Measurements from ENCODE around the gene FKBP1A. TPM values are rescaled to one million over a fixed set of nuclear protein-coding genes. Genes with fewer than 3 reads are reported as not detected.

Gene FKBP1A
- total and polyA plus RNA-seq, 2 experiments from 2014 or later, result 99.5 to 161 TPM

DNA sequence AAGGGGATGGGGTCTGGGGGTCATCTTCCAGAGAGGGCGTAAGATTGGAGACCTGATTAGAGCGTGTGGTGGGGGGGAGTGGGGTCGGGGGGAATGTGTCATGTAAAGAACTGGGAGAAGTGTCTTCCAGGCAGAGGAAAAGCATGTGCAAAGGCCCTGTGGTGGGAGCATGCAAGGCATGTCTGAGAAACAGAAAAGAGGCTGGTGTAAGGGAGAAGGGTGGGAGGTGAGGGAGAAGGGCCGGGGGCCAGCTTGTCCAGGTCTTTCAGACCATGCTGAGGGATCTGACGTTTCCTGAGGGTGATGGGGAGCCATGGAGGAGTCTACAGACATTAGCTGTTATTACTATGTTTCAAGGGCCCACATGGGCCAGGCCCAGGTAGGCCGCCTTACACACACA, 30.4 kb upstream of the FKBP1A start:
- no peaks in the 10 kb centered on the region for H3K4me1 ChIP-seq (ENCODE audit: insufficient read depth)
- H3K9me3 ChIP-seq (ENCODE audit: low read depth), result no peaks in the 10 kb centered on the region
- no peak overlapping the region for H3K4me3 ChIP-seq
- DNase-seq (ENCODE audit: low spot score), result no peak
- no peak overlapping the region for H2AFZ ChIP-seq
- H3K79me2 ChIP-seq, result no peaks in the 10 kb centered on the region
- WGBS (ENCODE audit: low lambda C conversion rate, missing lambda C conversion rate), result 94% methylated on average over 5 of the region's 6 CpGs
- no peaks in the 10 kb centered on the region for H3K27me3 ChIP-seq
- H3K27ac ChIP-seq, result no peak overlapping the region
- no peak overlapping the region for H3K4me2 ChIP-seq
- no peaks in the 10 kb centered on the region for H3K36me3 ChIP-seq (replicated peaks; ENCODE audit: insufficient read depth, low read depth)
- no peak for TF ChIP-seq EZH2 (IDR thresholded peaks at IDR 0.05; ENCODE audit: borderline replicate concordance)
- TF ChIP-seq, protein P1, sequence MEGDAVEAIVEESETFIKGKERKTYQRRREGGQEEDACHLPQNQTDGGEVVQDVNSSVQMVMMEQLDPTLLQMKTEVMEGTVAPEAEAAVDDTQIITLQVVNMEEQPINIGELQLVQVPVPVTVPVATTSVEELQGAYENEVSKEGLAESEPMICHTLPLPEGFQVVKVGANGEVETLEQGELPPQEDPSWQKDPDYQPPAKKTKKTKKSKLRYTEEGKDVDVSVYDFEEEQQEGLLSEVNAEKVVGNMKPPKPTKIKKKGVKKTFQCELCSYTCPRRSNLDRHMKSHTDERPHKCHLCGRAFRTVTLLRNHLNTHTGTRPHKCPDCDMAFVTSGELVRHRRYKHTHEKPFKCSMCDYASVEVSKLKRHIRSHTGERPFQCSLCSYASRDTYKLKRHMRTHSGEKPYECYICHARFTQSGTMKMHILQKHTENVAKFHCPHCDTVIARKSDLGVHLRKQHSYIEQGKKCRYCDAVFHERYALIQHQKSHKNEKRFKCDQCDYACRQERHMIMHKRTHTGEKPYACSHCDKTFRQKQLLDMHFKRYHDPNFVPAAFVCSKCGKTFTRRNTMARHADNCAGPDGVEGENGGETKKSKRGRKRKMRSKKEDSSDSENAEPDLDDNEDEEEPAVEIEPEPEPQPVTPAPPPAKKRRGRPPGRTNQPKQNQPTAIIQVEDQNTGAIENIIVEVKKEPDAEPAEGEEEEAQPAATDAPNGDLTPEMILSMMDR (IDR thresholded peaks at IDR 0.05; ENCODE audit: poor library complexity), result no peak
- TF ChIP-seq EZH2phosphoT487 (IDR thresholded peaks at IDR 0.05; ENCODE audit: low read depth, severe bottlenecking, unreplicated experiment), result no peak
- no peaks in the 10 kb centered on the region for H4K20me1 ChIP-seq (ENCODE audit: insufficient read depth, poor library complexity, severe bottlenecking)
- no peaks in the 10 kb centered on the region for H3K9me2 ChIP-seq (replicated peaks; ENCODE audit: insufficient read depth)

GRCh38 chr20:1422753-1423152, 29.9 kb upstream of the FKBP1A start:
- H3K36me3 ChIP-seq (replicated peaks; ENCODE audit: insufficient read depth, low read depth), result no peaks in the 10 kb centered on the region
- H3K9me3 ChIP-seq (ENCODE audit: low read depth), result no peaks in the 10 kb centered on the region
- no peaks in the 10 kb centered on the region for H3K9me2 ChIP-seq (replicated peaks; ENCODE audit: insufficient read depth)
- H3K4me1 ChIP-seq (ENCODE audit: insufficient read depth), result no peaks in the 10 kb centered on the region
- TF ChIP-seq EZH2 (IDR thresholded peaks at IDR 0.05; ENCODE audit: borderline replicate concordance) (no peak), EZH2phosphoT487 (IDR thresholded peaks at IDR 0.05; ENCODE audit: low read depth, severe bottlenecking, unreplicated experiment) (no peak)
- TF ChIP-seq, protein P1 (IDR thresholded peaks at IDR 0.05; ENCODE audit: poor library complexity), result no peak
- WGBS (ENCODE audit: low lambda C conversion rate, missing lambda C conversion rate), result 52% methylated on average over 3 of the region's 3 CpGs
- no peak overlapping the region for H3K4me3 ChIP-seq
- no peak overlapping the region for H3K4me2 ChIP-seq
- H2AFZ ChIP-seq, result no peak overlapping the region
- DNase-seq (ENCODE audit: low spot score), result no peak
- H4K20me1 ChIP-seq (ENCODE audit: insufficient read depth, poor library complexity, severe bottlenecking), result no peaks in the 10 kb centered on the region
- H3K27me3 ChIP-seq, result no peaks in the 10 kb centered on the region
- no peaks in the 10 kb centered on the region for H3K79me2 ChIP-seq
- no peak overlapping the region for H3K27ac ChIP-seq

DNA sequence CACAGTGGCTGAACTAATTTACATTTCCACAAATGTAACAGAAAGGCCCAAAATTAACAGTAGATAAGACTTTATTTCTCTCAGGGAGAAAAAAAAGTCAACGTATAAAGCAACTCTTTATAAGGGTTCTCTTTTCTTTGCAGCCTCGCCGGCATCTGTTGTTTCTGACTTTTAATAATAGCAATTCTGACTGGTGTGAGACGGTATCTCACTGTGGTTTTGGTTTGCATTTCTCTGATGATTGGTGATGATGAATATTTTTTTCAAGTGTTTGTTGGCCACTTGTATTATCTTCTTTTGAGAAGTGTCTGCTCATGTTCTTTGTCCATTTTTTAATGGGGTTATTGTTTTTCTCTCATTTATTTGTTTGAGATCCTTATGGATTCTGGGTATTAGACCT, 27.2 kb upstream of the FKBP1A start:
- WGBS (ENCODE audit: low lambda C conversion rate, missing lambda C conversion rate), result 98% methylated on average over 4 of the region's 4 CpGs
- H2AFZ ChIP-seq, result no peak overlapping the region
- H3K9me2 ChIP-seq (replicated peaks; ENCODE audit: insufficient read depth), result no peaks in the 10 kb centered on the region
- no peaks in the 10 kb centered on the region for H3K4me1 ChIP-seq (ENCODE audit: insufficient read depth)
- H3K9me3 ChIP-seq (ENCODE audit: low read depth), result no peaks in the 10 kb centered on the region
- H3K36me3 ChIP-seq (replicated peaks; ENCODE audit: insufficient read depth, low read depth), result no peaks in the 10 kb centered on the region
- H3K27ac ChIP-seq, result no peak overlapping the region
- H3K27me3 ChIP-seq, result no peaks in the 10 kb centered on the region
- no peak for DNase-seq (ENCODE audit: low spot score)
- H4K20me1 ChIP-seq (ENCODE audit: insufficient read depth, poor library complexity, severe bottlenecking), result no peaks in the 10 kb centered on the region
- no peaks in the 10 kb centered on the region for H3K79me2 ChIP-seq
- no peak overlapping the region for H3K4me3 ChIP-seq
- TF ChIP-seq, protein P1 (IDR thresholded peaks at IDR 0.05; ENCODE audit: poor library complexity), result no peak
- TF ChIP-seq EZH2 (IDR thresholded peaks at IDR 0.05; ENCODE audit: borderline replicate concordance) (no peak), EZH2phosphoT487 (IDR thresholded peaks at IDR 0.05; ENCODE audit: low read depth, severe bottlenecking, unreplicated experiment) (no peak)
- no peak overlapping the region for H3K4me2 ChIP-seq

DNA sequence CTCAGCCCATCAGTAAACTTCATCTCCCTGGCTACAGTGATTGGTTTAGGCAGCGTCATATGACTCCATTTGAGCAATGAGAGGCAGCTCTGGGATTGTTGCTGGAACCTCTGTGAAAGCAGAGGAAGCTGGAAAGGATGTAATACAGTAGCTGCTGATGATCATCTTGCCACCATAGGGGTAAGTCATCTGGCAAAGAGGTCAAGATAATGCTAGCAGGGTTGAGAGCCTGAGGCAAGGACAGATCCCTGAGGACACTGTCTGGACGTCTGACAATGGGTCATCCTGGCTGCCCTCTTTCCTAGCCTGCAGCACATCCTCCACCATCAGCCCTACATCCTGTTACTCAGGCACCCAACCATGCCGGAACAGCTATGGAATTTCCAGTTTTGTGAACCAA, 25.5 kb upstream of the FKBP1A start:
- no peaks in the 10 kb centered on the region for H3K79me2 ChIP-seq
- H3K4me2 ChIP-seq, result no peak overlapping the region
- H2AFZ ChIP-seq, result no peak overlapping the region
- 60% methylated on average over 3 of the region's 3 CpGs for WGBS (ENCODE audit: low lambda C conversion rate, missing lambda C conversion rate)
- no peaks in the 10 kb centered on the region for H3K27me3 ChIP-seq
- no peaks in the 10 kb centered on the region for H3K9me2 ChIP-seq (replicated peaks; ENCODE audit: insufficient read depth)
- H3K9me3 ChIP-seq (ENCODE audit: low read depth), result no peaks in the 10 kb centered on the region
- H3K36me3 ChIP-seq (replicated peaks; ENCODE audit: insufficient read depth, low read depth), result no peaks in the 10 kb centered on the region
- no peak overlapping the region for H3K4me3 ChIP-seq
- TF ChIP-seq, protein P1 (IDR thresholded peaks at IDR 0.05; ENCODE audit: poor library complexity), result no peak
- TF ChIP-seq EZH2phosphoT487 (IDR thresholded peaks at IDR 0.05; ENCODE audit: low read depth, severe bottlenecking, unreplicated experiment), result no peak
- no peak for TF ChIP-seq EZH2 (IDR thresholded peaks at IDR 0.05; ENCODE audit: borderline replicate concordance)
- no peaks in the 10 kb centered on the region for H4K20me1 ChIP-seq (ENCODE audit: insufficient read depth, poor library complexity, severe bottlenecking)
- no peaks in the 10 kb centered on the region for H3K4me1 ChIP-seq (ENCODE audit: insufficient read depth)
- no peak overlapping the region for H3K27ac ChIP-seq
- no peak for DNase-seq (ENCODE audit: low spot score)

Measured in hepatocyte (in vitro differentiated cells).